GM21390 (cell line): ENCODE data around the gene IRGQ.
"Not testable (repeated sequence)": the region's sequence is repeated elsewhere in the genome, so short reads cannot be mapped to it uniquely, and the experiment has no call there.

Experiments
- ATAC-seq: cut with Tn5 transposase; IDR thresholded peaks from one replicate; pipeline ENCODE4 v1.9.1; 2021; ENCODE audit not compliant: unreplicated experiment

IRGQ gene, protein sequence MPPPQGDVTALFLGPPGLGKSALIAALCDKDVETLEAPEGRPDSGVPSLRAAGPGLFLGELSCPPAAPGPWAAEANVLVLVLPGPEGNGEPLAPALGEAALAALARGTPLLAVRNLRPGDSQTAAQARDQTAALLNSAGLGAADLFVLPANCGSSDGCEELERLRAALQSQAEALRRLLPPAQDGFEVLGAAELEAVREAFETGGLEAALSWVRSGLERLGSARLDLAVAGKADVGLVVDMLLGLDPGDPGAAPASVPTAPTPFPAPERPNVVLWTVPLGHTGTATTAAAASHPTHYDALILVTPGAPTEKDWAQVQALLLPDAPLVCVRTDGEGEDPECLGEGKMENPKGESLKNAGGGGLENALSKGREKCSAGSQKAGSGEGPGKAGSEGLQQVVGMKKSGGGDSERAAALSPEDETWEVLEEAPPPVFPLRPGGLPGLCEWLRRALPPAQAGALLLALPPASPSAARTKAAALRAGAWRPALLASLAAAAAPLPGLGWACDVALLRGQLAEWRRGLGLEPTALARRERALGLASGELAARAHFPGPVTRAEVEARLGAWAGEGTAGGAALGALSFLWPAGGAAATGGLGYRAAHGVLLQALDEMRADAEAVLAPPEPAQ

DNA sequence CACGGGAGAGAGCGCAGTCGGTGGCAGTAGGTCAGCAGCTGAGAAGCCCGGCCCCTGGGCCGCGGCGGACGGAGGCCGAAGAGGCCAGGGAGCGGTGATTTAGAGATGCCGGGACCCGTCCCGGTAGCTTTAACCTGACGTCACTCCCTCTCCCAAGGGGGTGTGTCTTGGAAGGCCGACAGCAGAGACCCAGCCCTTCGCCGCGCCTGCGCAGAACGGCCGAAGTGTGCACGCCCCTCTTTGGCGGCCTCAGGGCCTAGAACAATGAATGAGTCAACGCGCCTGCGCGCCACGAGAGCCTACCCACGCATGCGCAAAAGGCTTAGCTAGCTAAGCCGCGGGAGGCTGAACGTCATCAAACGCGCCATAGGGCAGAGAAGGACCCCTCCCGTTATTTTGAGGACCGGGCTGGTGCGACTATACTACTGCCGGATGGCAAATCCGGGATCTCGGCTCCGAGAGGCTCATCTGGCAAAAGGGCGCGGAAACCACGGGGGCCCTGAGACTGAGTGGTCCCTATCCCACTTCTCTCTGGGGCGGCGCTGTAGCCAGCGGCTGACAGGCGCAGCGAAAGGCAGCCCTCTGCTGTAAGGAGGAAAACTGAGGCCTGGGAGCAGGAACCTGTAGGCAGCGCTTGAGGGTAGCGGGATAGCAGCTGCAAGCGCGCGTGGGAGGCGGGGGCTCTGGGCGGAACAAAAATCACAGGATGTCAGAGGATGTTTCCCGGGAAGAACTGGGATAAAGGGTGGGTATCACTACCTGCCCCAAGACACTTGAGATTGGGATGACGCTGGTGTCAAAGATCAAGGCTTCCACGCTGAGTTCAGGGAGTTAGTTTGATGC, at the start of gene IRGQ, which contains the start of gene ZNF576:
IRGQ (minus strand) TSS at position 136 of the 843 bp plus-strand sequence. CDS start 796 bp downstream, outside the sequence.
ZNF576 (plus strand) TSS at position 597 of the 843 bp plus-strand sequence. CDS start 514 bp downstream, outside the sequence.
- peak; percentile 71 for ATAC-seq

DNA sequence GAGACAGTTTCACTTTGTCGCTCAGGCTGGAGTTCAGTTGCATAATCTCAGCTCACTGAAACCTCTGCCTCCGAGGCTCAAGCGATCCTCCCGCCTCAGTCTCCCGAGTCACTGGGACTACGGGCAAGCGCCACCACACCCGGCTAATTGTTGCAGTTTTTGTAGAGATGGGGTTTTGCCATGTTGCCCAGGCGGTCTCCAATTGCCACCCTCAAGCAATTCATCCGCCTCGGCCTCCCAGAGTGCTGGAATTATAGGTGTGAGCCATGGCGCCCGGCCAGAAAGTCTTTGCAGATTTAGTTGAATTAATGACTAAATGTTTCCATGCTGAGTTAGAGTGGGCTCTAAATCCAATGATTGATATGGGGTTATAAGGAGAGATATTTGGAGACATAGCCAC, 48.2 kb upstream of the IRGQ start:
- ATAC-seq = no peak

DNA sequence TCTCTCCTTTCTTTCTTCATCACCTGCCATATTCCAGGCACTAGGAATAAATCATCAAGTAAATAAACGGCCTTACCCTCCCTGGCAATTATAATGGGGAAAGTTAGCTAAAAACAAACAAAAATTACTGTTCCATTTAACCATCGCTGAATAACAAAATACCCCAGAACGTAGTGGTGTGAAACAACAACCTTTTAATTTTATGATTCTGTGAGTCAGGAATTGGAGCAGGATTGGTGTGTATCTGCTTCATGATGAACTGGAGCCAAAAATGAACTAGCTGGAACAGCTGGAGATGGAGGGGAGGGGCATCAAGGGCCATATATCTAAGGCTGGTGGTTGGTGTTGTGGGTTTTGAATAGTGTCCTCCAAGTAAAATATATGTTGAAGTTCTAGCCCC, 47.4 kb upstream of the IRGQ start:
- ATAC-seq = no peak

DNA sequence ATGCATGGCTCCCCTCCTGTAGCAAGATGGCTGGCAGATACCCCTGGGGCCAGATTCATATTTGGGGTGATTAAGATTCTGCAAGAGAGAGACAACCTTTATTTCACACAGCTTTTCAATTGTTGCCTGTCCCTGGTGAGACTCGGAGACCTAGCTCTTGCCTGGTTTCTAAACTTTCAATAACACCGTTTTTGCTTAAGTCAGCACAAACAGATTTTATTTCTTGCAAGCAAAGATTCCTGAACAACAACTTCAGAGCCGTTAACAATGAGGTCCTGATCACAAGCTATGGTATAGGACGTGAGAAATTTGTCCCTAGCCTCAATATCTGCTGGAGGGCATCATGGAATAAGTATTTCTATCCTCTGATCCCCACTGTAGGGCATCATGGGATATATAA, 46.6 kb upstream of the IRGQ start:
- ATAC-seq = no peak

DNA sequence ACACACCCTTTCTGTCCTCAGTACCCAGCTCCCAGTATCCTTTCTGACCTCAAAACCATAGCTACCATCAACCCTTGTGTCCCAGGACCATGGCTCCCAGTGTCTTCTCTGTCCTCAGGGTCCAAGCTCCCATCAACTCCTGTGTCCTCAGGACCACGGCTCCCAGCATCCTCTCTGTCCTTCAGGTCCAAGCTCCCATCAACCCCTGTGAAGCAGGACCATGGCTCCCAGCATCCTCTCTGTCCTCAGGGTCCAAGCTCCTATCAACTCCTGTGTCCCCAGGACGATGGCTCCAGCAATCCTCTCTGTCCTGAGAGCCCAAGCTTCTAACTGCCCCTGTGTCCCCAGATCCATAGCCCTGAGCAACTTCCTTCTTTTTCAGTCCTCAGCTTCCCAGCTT, 45.4 kb upstream of the IRGQ start:
- ATAC-seq = no peak

DNA sequence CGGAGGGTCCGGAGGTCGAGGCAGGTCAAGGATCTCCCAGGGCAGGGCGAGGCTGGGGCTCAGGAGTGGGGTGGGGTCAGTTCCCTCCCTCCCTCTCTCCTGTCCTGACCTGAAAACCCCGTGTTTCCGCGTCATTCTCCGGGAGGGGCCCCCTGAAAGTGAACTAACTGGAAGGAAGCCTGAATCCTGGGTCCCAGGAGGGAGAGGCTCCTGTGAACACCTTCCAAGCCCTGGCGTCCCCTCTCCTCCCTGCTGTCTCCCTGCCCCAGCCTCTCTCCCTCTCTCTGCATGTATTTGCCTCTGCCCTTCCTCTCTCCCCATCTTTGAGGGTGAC, 44.5 kb upstream of the IRGQ start:
- ATAC-seq = no peak

DNA sequence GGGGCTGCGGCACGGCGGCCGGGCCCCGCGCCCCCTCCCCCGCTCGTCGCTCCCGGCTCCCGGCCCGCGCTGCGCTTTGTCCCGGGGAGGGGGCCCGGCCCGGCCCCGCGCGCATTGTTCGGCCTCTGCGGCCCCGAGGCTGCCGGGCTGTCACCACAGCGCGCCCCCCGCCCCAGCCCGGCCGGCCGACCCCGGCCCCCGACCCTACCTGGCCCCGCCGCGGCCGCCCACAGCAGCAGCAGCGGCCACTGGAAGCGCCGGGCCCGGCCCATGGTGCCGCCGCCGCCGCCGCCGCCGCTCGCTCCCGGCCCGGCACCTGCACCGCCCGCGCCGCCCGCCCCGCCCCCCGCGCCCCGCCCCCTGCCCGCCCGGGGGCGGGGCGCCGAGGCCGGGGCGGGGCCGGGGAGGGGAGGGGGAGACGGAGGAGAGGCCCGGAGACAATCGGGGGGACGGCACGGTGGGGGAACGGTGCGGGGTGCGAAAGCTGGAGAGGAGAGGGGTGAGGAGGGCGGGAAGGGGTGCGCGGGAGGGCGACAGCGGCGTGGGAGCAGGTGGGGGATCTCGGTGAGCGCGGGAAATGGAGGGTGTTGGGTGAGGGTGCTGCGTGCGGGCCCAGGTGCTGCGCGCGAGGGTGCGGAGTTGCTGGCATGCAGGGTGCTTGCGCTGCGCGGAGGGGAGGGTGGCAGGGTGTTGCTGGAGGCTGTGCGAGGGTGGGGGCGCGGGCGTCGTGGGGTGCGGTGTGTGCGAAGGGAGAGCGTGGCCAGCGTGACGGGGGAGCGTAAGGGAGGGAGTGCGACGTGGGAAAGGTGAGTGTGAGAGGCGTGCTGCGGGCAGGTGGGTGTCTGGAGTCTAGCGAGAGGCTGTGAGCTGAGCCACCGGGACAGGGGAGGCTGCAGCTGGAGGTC, 43.8 kb upstream of the IRGQ start, which contains the start of gene CADM4:
CADM4 (minus strand) TSS at position 332 of the 905 bp plus-strand sequence; CDS start at position 272, 60 bp downstream.
- no peak for ATAC-seq

DNA sequence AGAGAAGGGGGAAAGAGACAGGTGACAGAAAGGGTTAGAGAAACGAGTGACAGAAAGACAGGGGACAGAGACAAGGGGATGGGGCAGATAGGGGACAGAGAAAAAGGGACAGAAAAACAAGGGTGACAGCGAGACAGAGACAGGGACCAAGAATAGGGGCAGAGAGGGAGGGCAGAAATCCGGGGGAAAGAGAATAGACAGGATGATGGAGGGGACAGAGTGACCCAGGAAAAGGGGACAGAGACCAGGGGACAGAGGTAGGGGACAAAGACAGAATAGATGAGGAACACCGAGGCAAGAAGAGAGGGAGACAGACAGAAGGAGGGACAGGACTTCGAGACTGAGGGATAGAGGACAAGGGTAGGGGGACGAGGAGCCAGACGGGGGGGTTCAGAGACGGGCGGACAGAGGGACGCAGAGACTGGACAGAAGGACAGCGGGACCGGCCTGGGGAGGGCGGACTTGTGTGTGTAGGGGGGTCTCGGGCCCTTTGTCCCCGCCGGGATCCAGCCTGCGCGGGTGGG, 43.1 kb upstream of the IRGQ start:
- no peak for ATAC-seq

DNA sequence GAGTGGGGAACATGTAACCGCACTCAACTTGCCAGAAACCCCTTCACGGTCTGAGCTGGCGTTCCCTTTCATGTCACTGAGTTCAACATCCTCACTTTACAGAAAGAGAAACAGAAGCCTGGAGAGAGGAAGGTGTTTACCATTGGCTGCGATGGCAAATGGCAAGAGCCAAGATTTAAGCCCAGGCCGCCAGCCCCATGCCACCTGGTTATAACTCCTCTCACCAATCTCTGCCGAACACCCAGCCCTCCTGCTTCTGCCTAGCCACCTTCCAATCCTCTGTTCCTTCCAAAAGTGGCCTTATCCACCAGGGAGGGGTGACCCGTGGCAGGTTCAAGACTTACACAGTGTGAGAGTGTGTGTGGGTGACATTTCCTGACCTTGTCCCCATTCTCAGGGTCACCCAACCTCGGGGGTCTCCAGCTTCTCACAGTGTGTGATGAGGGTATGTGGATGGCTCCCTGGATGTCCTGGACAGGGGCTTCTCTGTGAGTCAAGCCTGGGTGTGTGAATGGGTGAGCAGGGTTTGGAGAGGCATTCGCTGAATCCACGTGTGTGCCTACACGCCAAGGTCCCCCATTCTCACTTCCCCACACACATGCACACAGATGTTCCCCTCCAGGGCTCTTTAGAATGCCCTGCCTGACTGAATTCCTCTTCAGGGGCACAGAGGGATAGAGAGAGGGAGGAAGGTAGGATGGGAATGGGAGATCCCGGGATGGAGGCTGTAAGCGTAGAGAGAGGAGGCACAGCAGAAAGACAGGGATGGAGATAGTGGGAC, 42.5 kb upstream of the IRGQ start:
- no peak for ATAC-seq

DNA sequence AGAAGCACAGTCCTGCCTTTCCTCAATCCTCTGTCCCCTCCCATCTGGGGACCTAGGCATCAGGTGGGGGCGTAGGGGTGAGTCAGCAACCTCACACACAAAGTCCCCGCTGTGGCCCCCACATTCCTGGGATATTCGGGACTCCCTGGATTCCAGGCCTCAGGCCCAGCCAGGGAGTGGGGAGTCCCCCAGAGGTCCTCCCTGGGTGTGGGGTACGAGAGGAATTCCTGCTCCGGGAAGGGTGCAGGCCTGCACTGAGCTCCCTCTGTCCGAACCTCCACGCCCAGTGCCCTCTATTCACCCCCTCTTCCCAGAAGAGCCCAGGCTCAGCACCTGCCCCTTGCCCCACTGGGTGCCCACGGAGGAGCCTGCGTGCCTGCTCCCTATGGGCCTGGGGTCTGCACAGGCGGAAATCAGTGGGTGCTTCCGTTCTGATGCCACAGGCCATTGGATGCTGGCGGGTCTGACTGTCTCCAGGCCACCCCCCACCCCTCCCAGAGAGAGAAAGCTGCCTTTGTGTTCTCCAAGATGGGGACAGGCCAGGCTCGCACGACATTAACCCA, 40.3 kb upstream of the IRGQ start:
- no peak for ATAC-seq

DNA sequence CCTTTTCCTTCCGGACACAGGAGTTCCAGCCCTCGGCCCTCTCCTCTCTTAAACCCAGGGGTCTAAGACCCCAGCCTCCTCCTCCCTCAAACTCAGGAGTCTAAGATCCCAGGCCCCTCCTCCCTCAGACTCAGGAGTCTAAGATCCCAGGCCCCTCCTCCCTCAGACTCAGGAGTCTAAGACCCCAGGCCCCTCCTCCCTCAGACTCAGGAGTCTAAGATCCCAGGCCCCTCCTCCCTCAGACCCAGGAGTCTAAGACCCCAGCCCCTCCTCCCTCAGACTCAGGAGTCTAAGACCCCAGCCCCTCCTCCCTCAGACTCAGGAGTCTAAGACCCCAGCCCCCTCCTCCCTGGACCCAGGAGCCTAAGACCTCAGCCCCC, 39.6 kb upstream of the IRGQ start:
- ATAC-seq = not testable (repeated sequence)

DNA sequence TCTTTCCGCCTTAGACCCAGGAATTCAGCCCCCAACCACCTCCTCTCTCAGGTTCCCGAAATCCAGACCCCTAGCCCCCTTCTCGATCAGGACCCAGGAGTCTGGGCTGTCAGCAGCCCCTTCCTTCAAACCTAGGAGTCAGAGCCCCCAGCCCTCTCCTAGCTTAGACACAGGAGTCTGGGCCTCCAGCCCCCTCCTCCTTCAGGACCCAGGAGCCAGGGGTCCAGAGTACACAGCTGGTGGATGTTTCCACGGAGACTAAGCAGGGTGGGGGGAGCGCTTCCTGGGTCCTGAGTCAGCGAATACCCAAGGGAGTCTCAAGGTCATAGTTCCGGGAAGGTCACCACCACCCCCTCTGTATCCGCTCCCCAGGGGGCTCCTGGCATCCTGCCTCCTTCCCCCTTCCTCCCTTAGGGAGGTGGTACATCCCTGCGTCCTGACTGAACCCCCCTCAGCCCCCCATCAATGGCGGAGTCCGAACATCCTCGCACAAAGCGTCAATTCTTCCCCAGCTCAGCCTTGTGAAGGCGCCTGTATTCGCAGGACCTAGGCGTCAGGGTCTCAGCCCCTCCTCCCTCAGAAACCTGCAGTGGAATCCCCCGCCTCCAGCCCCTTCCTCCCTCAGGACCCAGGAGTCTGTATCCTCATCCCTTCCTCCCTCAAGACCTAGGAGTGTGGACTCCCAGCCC, 39.1 kb upstream of the IRGQ start:
- ATAC-seq = no peak

DNA sequence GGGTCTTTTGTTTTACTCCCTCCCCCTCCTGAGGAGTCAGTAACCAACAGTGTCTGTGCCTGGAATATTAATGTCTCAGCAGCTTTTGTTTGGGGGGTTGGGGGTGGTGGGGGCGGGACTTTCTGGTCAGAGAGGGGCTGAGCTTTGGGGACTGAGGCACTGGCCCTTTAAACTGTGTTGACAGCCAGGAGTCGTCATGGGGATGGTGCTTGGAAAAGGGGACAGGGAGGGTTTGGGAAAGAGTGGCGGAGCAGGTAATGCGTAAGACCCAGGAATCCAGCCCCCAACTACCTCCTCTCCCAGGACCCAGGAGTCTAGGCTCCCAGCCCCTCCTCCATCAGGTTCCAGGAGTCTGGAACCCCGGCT, 38.6 kb upstream of the IRGQ start:
- ATAC-seq = no peak

DNA sequence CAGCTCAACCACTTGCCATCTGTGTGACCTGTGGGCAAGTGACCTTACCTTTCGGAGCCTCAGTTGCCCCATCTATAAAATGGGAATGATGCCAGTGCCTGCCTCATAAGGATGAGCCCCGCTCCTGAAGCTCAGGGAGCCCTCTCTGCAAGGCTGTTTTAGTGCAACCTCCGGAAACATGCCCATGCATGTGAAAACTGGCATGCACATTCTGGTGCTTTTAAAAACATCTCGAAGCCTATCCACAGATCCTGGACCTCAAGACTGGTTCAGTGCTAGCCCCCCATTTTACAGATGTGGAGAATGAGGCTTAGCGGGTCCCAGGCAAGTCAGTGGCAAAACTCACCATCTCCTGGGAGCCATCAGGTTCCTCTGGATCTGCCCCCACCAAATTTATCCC, 38.1 kb upstream of the IRGQ start:
- ATAC-seq = no peak

DNA sequence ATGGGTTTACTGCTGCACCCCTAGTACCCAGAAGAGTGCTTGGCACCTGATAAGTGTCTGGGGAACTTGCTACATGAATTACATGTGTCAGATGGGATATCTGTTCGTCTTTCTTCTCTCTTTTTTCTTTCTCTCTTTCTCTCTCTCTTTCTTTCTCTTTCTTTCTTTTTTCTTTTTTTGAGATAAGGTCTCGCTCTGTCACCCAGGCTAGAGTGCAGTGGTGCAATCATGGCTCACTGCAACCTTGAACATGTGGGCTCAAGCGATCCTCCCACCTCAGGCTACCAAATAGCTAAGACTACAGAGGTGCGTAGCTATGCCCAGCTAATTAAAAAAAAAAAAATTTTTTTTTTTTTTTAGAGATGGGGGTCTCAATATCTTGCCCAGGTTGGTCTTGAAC, 37.6 kb upstream of the IRGQ start:
- no peak for ATAC-seq

DNA sequence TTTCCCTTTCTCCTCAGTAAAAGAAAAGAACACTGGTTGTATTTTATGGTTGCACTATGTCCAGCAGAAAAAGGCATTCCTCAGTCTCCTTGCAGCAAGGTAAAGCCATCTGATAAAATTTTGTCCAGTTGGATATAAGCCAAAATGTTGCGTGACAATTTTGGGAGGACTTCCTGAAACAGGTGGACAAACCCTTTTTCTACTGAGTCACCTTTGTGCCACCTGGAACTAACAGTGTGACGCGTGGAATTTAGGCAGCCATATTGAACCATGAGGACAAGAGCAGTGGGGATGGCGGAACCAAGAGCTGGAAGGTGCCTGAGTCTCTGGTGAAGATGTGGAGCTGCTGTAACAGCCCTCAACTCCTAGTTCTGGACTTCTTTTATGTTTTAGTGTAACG, 35.6 kb upstream of the IRGQ start:
- no peak for ATAC-seq

DNA sequence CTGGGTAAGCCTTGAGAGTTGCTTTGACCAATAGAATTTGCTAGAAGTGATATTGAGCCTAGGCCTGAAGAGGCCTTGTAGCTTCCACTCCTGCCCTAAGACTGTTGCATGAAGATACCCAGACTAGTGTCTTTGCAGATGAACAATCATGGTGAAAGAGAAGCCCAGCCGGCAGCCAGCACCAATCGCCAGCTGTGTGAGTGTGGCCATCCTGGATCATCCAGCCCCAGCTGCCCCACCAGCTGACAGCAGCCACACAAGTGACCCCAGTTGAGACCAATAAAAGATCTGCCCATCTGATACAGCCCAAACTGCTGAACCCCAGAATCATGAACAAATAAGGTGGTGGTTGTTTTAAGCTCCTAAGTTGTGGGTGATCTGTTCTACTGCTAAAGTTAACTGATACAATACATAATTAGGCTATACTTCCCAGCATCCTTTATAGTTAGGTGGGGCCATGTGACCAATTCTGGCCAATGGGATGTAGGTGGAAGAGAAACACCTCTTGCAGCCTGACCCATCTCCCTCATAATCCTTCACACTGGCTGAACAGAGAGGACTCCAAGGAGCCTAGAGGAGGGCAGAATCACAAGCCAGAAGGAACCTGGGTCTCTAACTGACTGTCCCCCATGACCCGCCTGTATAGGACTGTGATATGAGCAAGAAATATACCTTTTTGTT, 32.9 kb upstream of the IRGQ start:
- ATAC-seq = no peak

DNA sequence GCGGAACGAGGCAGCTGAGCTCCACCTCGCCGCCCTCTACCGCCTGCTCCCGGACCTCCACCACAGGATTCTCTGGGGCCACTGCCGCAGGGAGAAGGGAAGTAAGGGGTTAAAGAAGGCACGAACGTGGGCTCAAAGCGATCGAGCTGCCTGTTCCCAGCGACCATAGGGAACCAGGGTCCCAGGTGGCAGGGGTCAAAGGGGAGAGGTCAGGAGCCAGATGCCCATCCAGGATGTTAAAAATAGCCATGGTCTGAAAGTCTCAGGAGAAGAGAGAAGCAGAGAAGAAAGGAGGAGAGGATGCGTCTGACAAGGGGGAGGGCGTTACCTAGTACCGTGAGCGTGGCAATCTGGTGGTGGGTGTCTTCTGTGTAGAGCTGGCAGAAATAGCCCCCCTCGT, 30.9 kb upstream of the IRGQ start:
- ATAC-seq = no peak
